ENCODE data around the gene TNF.
"Not testable (repeated sequence)": the region's sequence is repeated elsewhere in the genome, so short reads cannot be mapped to it uniquely, and the experiment has no call there.

The TNF gene

DNA sequence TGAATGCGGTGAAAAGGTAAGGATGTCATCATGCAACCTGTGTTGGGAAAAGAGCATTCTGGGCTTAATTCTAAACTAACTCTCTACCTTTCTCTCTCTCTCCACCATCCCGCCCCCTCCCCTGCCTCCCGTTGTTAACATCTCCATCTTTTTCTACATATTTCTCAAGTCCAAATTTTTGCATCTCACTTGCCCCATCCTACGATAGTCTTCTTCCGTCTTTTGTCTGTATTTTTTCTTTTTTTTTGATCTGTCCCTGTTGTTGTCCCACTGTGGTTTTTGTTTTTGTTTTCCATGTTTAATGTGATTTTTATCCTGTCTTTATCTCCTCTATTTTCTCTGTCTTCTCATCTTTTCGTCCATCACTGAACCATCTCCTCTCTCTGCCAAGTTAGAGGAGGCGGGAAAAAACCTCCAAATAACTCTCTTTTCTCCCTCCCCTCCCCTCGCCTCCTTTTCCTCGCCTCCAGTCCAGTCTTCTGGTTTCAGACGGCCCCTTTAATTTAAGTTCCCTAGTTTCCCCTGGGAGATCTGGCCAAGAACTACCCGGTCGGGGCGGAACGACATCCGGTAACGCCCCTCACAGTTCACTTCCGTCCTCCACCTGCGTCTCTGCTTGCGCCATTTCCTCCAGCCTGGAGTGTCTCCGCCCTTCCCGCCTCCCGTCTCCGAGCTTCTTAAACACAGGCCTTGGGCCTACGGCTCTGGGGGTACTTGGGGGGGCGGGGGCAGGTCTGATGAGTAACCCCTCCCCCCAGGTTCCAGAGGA, 28.2 kb upstream of the TNF start, which contains the start of gene NFKBIL1:
Gene NFKBIL1, plus strand, starts transcription at position 651 of the 769 bp plus-strand sequence. Its CDS starts 87 bp downstream, at position 738.
- H3K27me3 ChIP-seq (ENCODE audit: control insufficient read depth, insufficient read depth, low read length): no peaks in the 10 kb centered on the region

GRCh38 chr6:31547727-31548543, 27.4 kb upstream of the TNF start:
- Histone ChIP-seq H3K4me1 (ENCODE audit: control insufficient read depth, insufficient read depth, low read length) (no peaks in the 10 kb centered on the region), H3K9ac (ENCODE audit: low read depth, low read length) (peak overlapping the region; percentile 12), H3K4me3 (ENCODE audit: low read depth, low read length) (peak overlapping the region; percentile 40), H3K36me3 (ENCODE audit: control insufficient read depth, insufficient read depth, low read length) (peaks cover 7% of the 10 kb centered on the region), H3K27me3 (ENCODE audit: control insufficient read depth, insufficient read depth, low read length) (no peaks in the 10 kb centered on the region), H3K9me3 (ENCODE audit: control insufficient read depth, insufficient read depth, low read length) (no peaks in the 10 kb centered on the region)

More for the DNA sequence above, 28.2 kb upstream of the TNF start, which contains the start of gene NFKBIL1:
- Histone ChIP-seq H3K9me3 (ENCODE audit: control insufficient read depth, insufficient read depth, low read length) (no peaks in the 10 kb centered on the region), H3K9ac (ENCODE audit: low read depth, low read length) (peak within 1 kb of the TSS; percentile 12), H3K4me3 (ENCODE audit: low read depth, low read length) (peak within 1 kb of the TSS; percentile 76), H3K4me1 (ENCODE audit: control insufficient read depth, insufficient read depth, low read length) (no peaks in the 10 kb centered on the region), H3K36me3 (ENCODE audit: control insufficient read depth, insufficient read depth, low read length) (peaks cover 7% of the 10 kb centered on the region)

DNA sequence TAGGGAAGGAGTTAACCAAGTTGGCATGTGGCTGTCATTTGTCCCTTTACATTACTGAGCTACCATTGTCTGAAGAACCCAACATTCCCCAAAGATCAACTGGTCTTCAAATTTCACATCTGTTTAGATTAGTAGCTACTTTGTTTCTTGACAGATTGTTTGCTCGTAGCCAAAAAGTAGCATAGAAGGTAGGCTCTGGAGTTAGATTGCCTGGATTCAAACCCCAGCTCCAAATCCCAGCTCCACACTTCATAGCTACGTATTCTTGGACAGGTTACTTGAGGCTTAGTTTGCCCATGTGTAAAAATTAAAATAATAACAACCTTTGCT, 26.9 kb upstream of the TNF start:
- Histone ChIP-seq H3K9me3 (ENCODE audit: control insufficient read depth, insufficient read depth, low read length) (no peaks in the 10 kb centered on the region), H3K27me3 (ENCODE audit: control insufficient read depth, insufficient read depth, low read length) (no peaks in the 10 kb centered on the region), H3K4me3 (ENCODE audit: low read depth, low read length) (no peak overlapping the region), H3K4me1 (ENCODE audit: control insufficient read depth, insufficient read depth, low read length) (no peaks in the 10 kb centered on the region), H3K9ac (ENCODE audit: low read depth, low read length) (peak overlapping the region; percentile 12), H3K36me3 (ENCODE audit: control insufficient read depth, insufficient read depth, low read length) (peaks cover 7% of the 10 kb centered on the region)

DNA sequence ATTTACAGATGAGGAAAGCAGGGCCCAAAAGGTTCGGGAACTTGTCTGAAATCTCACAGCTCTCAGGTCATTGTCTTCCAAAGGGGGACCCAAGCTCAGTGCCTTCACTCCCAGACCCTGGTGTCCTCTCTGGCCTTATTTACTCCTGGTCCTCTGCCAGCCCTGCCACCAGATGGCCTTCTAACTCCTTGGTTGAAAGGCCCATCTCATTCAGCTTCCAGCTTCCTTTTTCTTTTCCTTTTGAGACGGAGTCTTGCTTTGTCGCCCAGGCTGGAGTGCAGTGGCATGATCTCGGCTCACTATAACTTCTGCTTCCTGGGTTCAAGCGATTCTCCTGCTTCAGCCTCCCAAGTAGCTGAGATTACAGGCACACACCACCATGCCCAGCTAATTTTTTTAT, 24.0 kb upstream of the TNF start:
- H3K9ac ChIP-seq (ENCODE audit: low read depth, low read length); H3K9me3 ChIP-seq (ENCODE audit: control insufficient read depth, insufficient read depth, low read length); H3K27me3 ChIP-seq (ENCODE audit: control insufficient read depth, insufficient read depth, low read length); H3K4me3 ChIP-seq (ENCODE audit: low read depth, low read length); H3K36me3 ChIP-seq (ENCODE audit: control insufficient read depth, insufficient read depth, low read length); H3K4me1 ChIP-seq (ENCODE audit: control insufficient read depth, insufficient read depth, low read length): not testable (repeated sequence)

DNA sequence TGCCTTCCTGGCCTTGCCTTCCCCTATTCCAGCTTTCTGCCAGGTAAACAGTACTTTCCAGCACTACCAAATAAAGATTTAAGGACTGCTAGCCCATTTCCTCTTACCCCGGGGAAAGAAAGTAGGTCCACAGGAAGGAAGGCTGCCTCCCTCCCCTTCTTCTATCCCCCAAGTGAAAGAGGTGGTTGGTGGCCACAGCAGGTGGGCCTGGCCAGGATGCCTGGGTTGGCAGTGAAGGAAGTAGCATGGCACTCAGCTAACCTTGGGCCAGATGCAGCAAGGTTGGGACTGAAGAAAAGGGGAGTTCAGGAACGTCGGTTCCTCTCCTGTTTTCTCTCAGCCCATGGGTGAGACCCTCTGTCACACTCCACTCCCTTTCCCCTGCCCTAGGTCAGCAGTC, 19.1 kb upstream of the TNF start:
- H3K36me3 ChIP-seq (ENCODE audit: control insufficient read depth, insufficient read depth, low read length): peaks cover 16% of the 10 kb centered on the region
- H3K4me1 ChIP-seq (ENCODE audit: control insufficient read depth, insufficient read depth, low read length): no peaks in the 10 kb centered on the region
- no peak overlapping the region for H3K9ac ChIP-seq (ENCODE audit: low read depth, low read length)
- no peak overlapping the region for H3K4me3 ChIP-seq (ENCODE audit: low read depth, low read length)
- no peaks in the 10 kb centered on the region for H3K27me3 ChIP-seq (ENCODE audit: control insufficient read depth, insufficient read depth, low read length)
- no peaks in the 10 kb centered on the region for H3K9me3 ChIP-seq (ENCODE audit: control insufficient read depth, insufficient read depth, low read length)

DNA sequence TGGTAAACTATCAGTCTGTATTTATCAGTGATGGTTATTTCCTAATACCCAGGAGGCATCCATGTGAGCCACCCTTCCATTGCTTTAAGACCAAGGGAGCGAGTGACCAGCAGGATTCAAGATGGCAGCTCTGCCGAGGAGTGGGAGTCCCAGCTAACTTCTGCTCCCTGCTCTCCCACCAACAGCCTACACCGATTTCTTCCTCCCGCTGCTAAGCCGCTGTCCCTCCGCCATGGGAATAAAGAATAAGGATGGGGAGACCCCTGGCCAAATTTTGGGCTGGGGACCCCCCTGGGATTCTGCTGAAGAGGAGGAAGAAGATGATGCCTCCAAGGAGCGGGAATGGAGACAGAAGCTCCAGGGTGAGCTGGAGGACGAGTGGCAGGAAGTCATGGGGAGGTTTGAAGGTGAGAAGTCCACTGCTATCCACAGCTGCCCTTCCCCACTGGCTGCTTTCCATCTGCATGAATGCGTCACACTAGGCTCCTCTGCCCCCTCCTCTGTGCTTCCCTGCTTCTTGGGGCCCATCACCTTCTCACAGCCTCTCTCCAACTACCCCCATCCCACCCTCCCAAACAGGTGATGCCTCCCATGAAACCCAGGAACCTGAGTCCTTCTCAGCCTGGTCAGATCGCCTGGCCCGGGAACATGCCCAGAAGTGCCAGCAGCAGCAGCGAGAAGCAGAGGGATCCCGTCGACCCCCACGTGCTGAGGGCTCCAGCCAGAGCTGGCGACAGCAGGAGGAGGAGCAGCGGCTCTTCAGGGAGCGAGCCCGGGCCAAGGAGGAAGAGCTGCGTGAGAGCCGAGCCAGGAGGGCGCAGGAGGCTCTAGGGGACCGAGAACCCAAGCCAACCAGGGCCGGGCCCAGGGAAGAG, 17.7 kb upstream of the TNF start:
- Histone ChIP-seq H3K27me3 (ENCODE audit: control insufficient read depth, insufficient read depth, low read length) (no peaks in the 10 kb centered on the region), H3K4me3 (ENCODE audit: low read depth, low read length) (no peak overlapping the region), H3K9ac (ENCODE audit: low read depth, low read length) (no peak overlapping the region), H3K36me3 (ENCODE audit: control insufficient read depth, insufficient read depth, low read length) (peaks cover 16% of the 10 kb centered on the region), H3K9me3 (ENCODE audit: control insufficient read depth, insufficient read depth, low read length) (no peaks in the 10 kb centered on the region), H3K4me1 (ENCODE audit: control insufficient read depth, insufficient read depth, low read length) (no peaks in the 10 kb centered on the region)

GRCh38 chr6:31558318-31558625, 17.1 kb upstream of the TNF start:
- H3K4me3 ChIP-seq (ENCODE audit: low read depth, low read length): no peak overlapping the region
- H3K4me1 ChIP-seq (ENCODE audit: control insufficient read depth, insufficient read depth, low read length): no peaks in the 10 kb centered on the region
- no peak overlapping the region for H3K9ac ChIP-seq (ENCODE audit: low read depth, low read length)

DNA sequence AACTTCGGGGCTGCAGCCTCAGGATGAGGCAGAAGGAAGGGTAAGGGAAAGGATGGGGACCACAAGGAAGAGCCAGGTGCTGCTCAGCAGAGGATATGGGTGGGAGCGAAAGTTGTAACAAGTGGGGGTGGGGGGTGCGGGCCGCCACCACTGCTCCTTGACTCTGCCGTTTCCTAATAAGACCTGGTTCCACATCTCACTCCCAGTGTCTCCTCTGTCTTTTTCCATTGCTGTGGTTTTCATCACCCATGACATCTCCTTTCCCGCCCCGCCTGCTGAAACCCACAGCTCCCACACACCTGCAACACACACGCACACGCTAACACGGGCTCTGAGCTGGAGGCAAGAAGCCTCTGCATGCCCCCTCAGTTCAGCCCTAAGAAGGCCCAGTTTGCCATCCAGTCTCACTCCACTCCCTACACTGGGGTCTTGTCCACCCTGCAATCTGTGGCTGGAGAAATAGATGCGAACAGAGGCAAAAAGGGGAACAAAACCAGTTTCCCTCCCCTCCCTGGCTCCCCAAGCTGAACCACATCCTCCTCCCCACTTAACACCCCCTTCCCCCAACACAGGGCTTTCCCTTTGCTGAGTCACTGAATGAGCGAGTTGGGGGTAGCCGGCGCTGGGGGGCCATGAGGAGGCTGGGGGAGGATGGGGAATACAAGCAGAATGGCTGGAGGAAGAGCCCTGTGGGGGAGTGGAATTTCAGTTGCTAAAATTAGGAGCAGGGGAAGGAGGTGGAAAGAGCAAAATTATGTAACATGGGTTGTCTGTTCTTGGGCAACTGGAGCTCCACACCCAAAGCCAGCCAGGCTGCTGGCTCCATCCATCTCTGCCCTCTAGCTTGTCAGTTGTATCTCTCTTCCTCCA, 16.5 kb upstream of the TNF start:
- Histone ChIP-seq H3K9ac (ENCODE audit: low read depth, low read length) (no peak overlapping the region), H3K27me3 (ENCODE audit: control insufficient read depth, insufficient read depth, low read length) (no peaks in the 10 kb centered on the region), H3K36me3 (ENCODE audit: control insufficient read depth, insufficient read depth, low read length) (peaks cover 16% of the 10 kb centered on the region), H3K4me1 (ENCODE audit: control insufficient read depth, insufficient read depth, low read length) (no peaks in the 10 kb centered on the region), H3K9me3 (ENCODE audit: control insufficient read depth, insufficient read depth, low read length) (no peaks in the 10 kb centered on the region), H3K4me3 (ENCODE audit: low read depth, low read length) (no peak overlapping the region)

More at GRCh38 chr6:31558318-31558625, 17.1 kb upstream of the TNF start:
- Histone ChIP-seq H3K9me3 (ENCODE audit: control insufficient read depth, insufficient read depth, low read length) (no peaks in the 10 kb centered on the region), H3K36me3 (ENCODE audit: control insufficient read depth, insufficient read depth, low read length) (peaks cover 16% of the 10 kb centered on the region), H3K27me3 (ENCODE audit: control insufficient read depth, insufficient read depth, low read length) (no peaks in the 10 kb centered on the region)

DNA sequence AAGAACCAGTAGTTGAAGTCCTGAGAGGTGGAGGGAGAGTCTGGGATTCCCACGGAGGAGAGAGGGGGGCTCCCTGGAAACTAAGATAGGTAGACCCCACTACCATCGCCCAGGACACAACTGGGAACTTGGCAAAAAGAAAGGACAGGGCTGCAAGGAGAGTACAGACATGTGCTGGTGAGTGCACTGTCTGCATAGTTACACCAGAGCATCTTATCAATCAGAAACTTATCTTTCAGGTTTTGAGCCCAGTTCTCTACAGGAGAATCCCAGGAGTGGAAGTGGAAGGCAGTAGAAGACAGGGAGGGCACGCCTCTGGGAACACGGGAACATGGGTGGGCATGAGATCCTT, 15.8 kb upstream of the TNF start:
- H3K9me3 ChIP-seq (ENCODE audit: control insufficient read depth, insufficient read depth, low read length): no peaks in the 10 kb centered on the region
- no peaks in the 10 kb centered on the region for H3K4me1 ChIP-seq (ENCODE audit: control insufficient read depth, insufficient read depth, low read length)
- no peaks in the 10 kb centered on the region for H3K27me3 ChIP-seq (ENCODE audit: control insufficient read depth, insufficient read depth, low read length)
- no peak overlapping the region for H3K9ac ChIP-seq (ENCODE audit: low read depth, low read length)
- H3K4me3 ChIP-seq (ENCODE audit: low read depth, low read length): no peak overlapping the region
- H3K36me3 ChIP-seq (ENCODE audit: control insufficient read depth, insufficient read depth, low read length): peaks cover 16% of the 10 kb centered on the region

GRCh38 chr6:31559958-31560696, 15.2 kb upstream of the TNF start:
- no peaks in the 10 kb centered on the region for H3K9me3 ChIP-seq (ENCODE audit: control insufficient read depth, insufficient read depth, low read length)
- no peak overlapping the region for H3K9ac ChIP-seq (ENCODE audit: low read depth, low read length)
- H3K27me3 ChIP-seq (ENCODE audit: control insufficient read depth, insufficient read depth, low read length): no peaks in the 10 kb centered on the region
- no peak overlapping the region for H3K4me3 ChIP-seq (ENCODE audit: low read depth, low read length)
- no peaks in the 10 kb centered on the region for H3K4me1 ChIP-seq (ENCODE audit: control insufficient read depth, insufficient read depth, low read length)
- H3K36me3 ChIP-seq (ENCODE audit: control insufficient read depth, insufficient read depth, low read length): peaks cover 16% of the 10 kb centered on the region
